ENCODE data around the gene IGFBP4. TPM values are rescaled to one million over a fixed set of nuclear protein-coding genes. Genes with fewer than 3 reads are reported as not detected.

The IGFBP4 gene
- total and polyA plus RNA-seq, 2 donors (not counting 1 experiment from before 2014, with no cell fraction given) = 436 to 1,130 TPM

GRCh38 chr17:40445751-40446468, 2.7 kb downstream of the IGFBP4 start:
- Histone ChIP-seq H3K27me3 (ENCODE audit: control insufficient read depth, insufficient read depth, low read length) (no peaks in the 10 kb centered on the region), H3K27ac (ENCODE audit: insufficient read depth, low read length) (peak overlapping the region; percentile 79), H3K36me3 (ENCODE audit: control insufficient read depth, insufficient read depth, low read length) (peaks cover 11% of the 10 kb centered on the region), H4K20me1 (ENCODE audit: control insufficient read depth, extremely low read depth, insufficient read depth, low read length) (peaks cover 3% of the 10 kb centered on the region), H3K4me2 (ENCODE audit: extremely low read depth, insufficient read depth, low read length) (peak overlapping the region; percentile 93), H3K4me1 (ENCODE audit: control insufficient read depth, extremely low read depth, insufficient read depth, low read length) (peaks cover 39% of the 10 kb centered on the region), H3K9ac (ENCODE audit: insufficient read depth, low read length) (peak overlapping the region; percentile 86), H3K9me3 (ENCODE audit: control insufficient read depth, insufficient read depth, low read depth, low read length) (no peaks in the 10 kb centered on the region), H3K79me2 (ENCODE audit: control insufficient read depth, insufficient read depth, low read length) (peaks cover 73% of the 10 kb centered on the region), H2AFZ (ENCODE audit: low read length) (no peak overlapping the region), H3K4me3 (replicated peaks in 1 of 4; ENCODE audit: control extremely low read depth in 1 of 4, insufficient read depth in 1 of 4, low read depth in 3 of 4, low read length in 4 of 4) (peak overlapping the region; percentile 60 to 100 (median 98))
- TF ChIP-seq CTCF (conservative IDR thresholded peaks at IDR 0.05 in 1 of 2, IDR thresholded peaks at IDR 0.05 in 1 of 2; ENCODE audit: low read depth in 1 of 2, low read length in 2 of 2) (peak; percentile 4 to 39), EZH2 (IDR thresholded peaks at IDR 0.05; ENCODE audit: low read length, missing control alignments) (no peak)
- peak in 1 of 2 donors; percentile 50 for DNase-seq (ENCODE audit: low read depth in 2 of 2)

GRCh38 chr17:40447148-40447644, 3.9 kb downstream of the IGFBP4 start:
- no peaks in the 10 kb centered on the region for H3K9me3 ChIP-seq (ENCODE audit: control insufficient read depth, insufficient read depth, low read depth, low read length)
- H3K79me2 ChIP-seq (ENCODE audit: control insufficient read depth, insufficient read depth, low read length) = peaks cover 79% of the 10 kb centered on the region
- TF ChIP-seq CTCF (conservative IDR thresholded peaks at IDR 0.05 in 1 of 2, IDR thresholded peaks at IDR 0.05 in 1 of 2; ENCODE audit: low read depth in 1 of 2, low read length in 2 of 2) (no peak), EZH2 (IDR thresholded peaks at IDR 0.05; ENCODE audit: low read length, missing control alignments) (no peak)
- H4K20me1 ChIP-seq (ENCODE audit: control insufficient read depth, extremely low read depth, insufficient read depth, low read length) = peaks cover 3% of the 10 kb centered on the region
- H3K4me1 ChIP-seq (ENCODE audit: control insufficient read depth, extremely low read depth, insufficient read depth, low read length) = peaks cover 45% of the 10 kb centered on the region
- H3K27me3 ChIP-seq (ENCODE audit: control insufficient read depth, insufficient read depth, low read length) = no peaks in the 10 kb centered on the region
- peak overlapping the region; percentile 28 to 100 (median 72) for H3K4me3 ChIP-seq (replicated peaks in 1 of 4; ENCODE audit: control extremely low read depth in 1 of 4, insufficient read depth in 1 of 4, low read depth in 3 of 4, low read length in 4 of 4)
- DNase-seq (ENCODE audit: low read depth in 2 of 2) = no peak
- peaks cover 11% of the 10 kb centered on the region for H3K36me3 ChIP-seq (ENCODE audit: control insufficient read depth, insufficient read depth, low read length)
- H3K27ac ChIP-seq (ENCODE audit: insufficient read depth, low read length) = peak overlapping the region; percentile 40
- no peak overlapping the region for H2AFZ ChIP-seq (ENCODE audit: low read length)
- peak overlapping the region; percentile 93 for H3K4me2 ChIP-seq (ENCODE audit: extremely low read depth, insufficient read depth, low read length)
- H3K9ac ChIP-seq (ENCODE audit: insufficient read depth, low read length) = no peak overlapping the region

GRCh38 chr17:40447806-40448205, 4.6 kb downstream of the IGFBP4 start:
- H4K20me1 ChIP-seq (ENCODE audit: control insufficient read depth, extremely low read depth, insufficient read depth, low read length) = peaks cover 3% of the 10 kb centered on the region
- H3K4me1 ChIP-seq (ENCODE audit: control insufficient read depth, extremely low read depth, insufficient read depth, low read length) = peaks cover 50% of the 10 kb centered on the region
- H3K27me3 ChIP-seq (ENCODE audit: control insufficient read depth, insufficient read depth, low read length) = no peaks in the 10 kb centered on the region
- TF ChIP-seq EZH2 (IDR thresholded peaks at IDR 0.05; ENCODE audit: low read length, missing control alignments) (no peak), CTCF (conservative IDR thresholded peaks at IDR 0.05 in 1 of 2, IDR thresholded peaks at IDR 0.05 in 1 of 2; ENCODE audit: low read depth in 1 of 2, low read length in 2 of 2) (no peak)
- H3K79me2 ChIP-seq (ENCODE audit: control insufficient read depth, insufficient read depth, low read length) = peaks cover 83% of the 10 kb centered on the region
- H3K36me3 ChIP-seq (ENCODE audit: control insufficient read depth, insufficient read depth, low read length) = peaks cover 15% of the 10 kb centered on the region
- H3K9me3 ChIP-seq (ENCODE audit: control insufficient read depth, insufficient read depth, low read depth, low read length) = no peaks in the 10 kb centered on the region
- no peak overlapping the region for H3K9ac ChIP-seq (ENCODE audit: insufficient read depth, low read length)
- H3K4me3 ChIP-seq (replicated peaks in 1 of 4; ENCODE audit: control extremely low read depth in 1 of 4, insufficient read depth in 1 of 4, low read depth in 3 of 4, low read length in 4 of 4) = peak overlapping the region; percentile 28 to 100 (median 72)
- peak overlapping the region; percentile 93 for H3K4me2 ChIP-seq (ENCODE audit: extremely low read depth, insufficient read depth, low read length)
- no peak for DNase-seq (ENCODE audit: low read depth in 2 of 2)
- H3K27ac ChIP-seq (ENCODE audit: insufficient read depth, low read length) = peak overlapping the region; percentile 40
- H2AFZ ChIP-seq (ENCODE audit: low read length) = no peak overlapping the region
